Measurements from ENCODE around the gene TTLL11. TPM values are rescaled to one million over a fixed set of nuclear protein-coding genes. Genes with fewer than 3 reads are reported as not detected.

Gene TTLL11
- total and polyA plus RNA-seq, 2 experiments from 2014 or later = 0.57 to 1.4 TPM

DNA sequence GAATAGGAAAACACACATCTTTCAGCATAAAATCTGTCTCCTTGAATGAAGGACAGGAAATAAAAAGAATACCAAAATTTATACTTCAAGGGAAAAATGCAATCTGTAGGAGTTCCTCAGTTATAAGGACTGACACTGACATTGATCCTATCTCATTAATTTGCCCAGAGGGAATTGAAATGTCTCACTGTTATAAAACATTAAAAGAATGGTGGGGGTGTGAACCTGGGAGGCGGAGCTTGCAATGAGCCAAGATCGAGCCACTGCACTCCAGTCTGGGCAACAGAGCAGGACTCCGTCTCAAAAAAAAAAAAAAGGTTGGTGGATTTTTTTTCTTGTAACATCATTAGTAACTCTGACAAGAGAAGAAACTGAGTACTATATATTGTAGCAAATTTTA, 60.8 kb downstream of the TTLL11 start:
- H3K4me3 Mint-ChIP-seq = no peak overlapping the region
- no peak overlapping the region for H3K27ac Mint-ChIP-seq
- no peak overlapping the region for H3K4me3 ChIP-seq

More for the DNA sequence above, 60.8 kb downstream of the TTLL11 start:
- Histone ChIP-seq H3K4me2 (no peak overlapping the region), H4K20me1 (replicated peaks; ENCODE audit: insufficient read depth) (no peaks in the 10 kb centered on the region), H3K36me3 (ENCODE audit: insufficient read depth) (no peaks in the 10 kb centered on the region), H3K27ac (ENCODE audit: low read depth) (no peak overlapping the region), H3K79me2 (replicated peaks; ENCODE audit: insufficient read depth) (no peaks in the 10 kb centered on the region), H3K4me1 (ENCODE audit: insufficient read depth) (peaks cover 6% of the 10 kb centered on the region; the same call in 1 of the 2 replicates), H3F3A (replicated peaks; ENCODE audit: low read depth) (no peaks in the 10 kb centered on the region), H2AFZ (no peak overlapping the region), H3K9me2 (ENCODE audit: insufficient read depth) (no peaks in the 10 kb centered on the region), H3K27me3 (ENCODE audit: insufficient read depth) (no peaks in the 10 kb centered on the region)
- H3K36me3 Mint-ChIP-seq (ENCODE audit: low read depth) = no peaks in the 10 kb centered on the region
- no peaks in the 10 kb centered on the region for H3K9me3 Mint-ChIP-seq
- ATAC-seq = no peak
- TF ChIP-seq, protein P1, sequence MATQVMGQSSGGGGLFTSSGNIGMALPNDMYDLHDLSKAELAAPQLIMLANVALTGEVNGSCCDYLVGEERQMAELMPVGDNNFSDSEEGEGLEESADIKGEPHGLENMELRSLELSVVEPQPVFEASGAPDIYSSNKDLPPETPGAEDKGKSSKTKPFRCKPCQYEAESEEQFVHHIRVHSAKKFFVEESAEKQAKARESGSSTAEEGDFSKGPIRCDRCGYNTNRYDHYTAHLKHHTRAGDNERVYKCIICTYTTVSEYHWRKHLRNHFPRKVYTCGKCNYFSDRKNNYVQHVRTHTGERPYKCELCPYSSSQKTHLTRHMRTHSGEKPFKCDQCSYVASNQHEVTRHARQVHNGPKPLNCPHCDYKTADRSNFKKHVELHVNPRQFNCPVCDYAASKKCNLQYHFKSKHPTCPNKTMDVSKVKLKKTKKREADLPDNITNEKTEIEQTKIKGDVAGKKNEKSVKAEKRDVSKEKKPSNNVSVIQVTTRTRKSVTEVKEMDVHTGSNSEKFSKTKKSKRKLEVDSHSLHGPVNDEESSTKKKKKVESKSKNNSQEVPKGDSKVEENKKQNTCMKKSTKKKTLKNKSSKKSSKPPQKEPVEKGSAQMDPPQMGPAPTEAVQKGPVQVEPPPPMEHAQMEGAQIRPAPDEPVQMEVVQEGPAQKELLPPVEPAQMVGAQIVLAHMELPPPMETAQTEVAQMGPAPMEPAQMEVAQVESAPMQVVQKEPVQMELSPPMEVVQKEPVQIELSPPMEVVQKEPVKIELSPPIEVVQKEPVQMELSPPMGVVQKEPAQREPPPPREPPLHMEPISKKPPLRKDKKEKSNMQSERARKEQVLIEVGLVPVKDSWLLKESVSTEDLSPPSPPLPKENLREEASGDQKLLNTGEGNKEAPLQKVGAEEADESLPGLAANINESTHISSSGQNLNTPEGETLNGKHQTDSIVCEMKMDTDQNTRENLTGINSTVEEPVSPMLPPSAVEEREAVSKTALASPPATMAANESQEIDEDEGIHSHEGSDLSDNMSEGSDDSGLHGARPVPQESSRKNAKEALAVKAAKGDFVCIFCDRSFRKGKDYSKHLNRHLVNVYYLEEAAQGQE (IDR thresholded peaks at IDR 0.05; ENCODE audit: unreplicated experiment) = no peak
- TF ChIP-seq, protein P2, sequence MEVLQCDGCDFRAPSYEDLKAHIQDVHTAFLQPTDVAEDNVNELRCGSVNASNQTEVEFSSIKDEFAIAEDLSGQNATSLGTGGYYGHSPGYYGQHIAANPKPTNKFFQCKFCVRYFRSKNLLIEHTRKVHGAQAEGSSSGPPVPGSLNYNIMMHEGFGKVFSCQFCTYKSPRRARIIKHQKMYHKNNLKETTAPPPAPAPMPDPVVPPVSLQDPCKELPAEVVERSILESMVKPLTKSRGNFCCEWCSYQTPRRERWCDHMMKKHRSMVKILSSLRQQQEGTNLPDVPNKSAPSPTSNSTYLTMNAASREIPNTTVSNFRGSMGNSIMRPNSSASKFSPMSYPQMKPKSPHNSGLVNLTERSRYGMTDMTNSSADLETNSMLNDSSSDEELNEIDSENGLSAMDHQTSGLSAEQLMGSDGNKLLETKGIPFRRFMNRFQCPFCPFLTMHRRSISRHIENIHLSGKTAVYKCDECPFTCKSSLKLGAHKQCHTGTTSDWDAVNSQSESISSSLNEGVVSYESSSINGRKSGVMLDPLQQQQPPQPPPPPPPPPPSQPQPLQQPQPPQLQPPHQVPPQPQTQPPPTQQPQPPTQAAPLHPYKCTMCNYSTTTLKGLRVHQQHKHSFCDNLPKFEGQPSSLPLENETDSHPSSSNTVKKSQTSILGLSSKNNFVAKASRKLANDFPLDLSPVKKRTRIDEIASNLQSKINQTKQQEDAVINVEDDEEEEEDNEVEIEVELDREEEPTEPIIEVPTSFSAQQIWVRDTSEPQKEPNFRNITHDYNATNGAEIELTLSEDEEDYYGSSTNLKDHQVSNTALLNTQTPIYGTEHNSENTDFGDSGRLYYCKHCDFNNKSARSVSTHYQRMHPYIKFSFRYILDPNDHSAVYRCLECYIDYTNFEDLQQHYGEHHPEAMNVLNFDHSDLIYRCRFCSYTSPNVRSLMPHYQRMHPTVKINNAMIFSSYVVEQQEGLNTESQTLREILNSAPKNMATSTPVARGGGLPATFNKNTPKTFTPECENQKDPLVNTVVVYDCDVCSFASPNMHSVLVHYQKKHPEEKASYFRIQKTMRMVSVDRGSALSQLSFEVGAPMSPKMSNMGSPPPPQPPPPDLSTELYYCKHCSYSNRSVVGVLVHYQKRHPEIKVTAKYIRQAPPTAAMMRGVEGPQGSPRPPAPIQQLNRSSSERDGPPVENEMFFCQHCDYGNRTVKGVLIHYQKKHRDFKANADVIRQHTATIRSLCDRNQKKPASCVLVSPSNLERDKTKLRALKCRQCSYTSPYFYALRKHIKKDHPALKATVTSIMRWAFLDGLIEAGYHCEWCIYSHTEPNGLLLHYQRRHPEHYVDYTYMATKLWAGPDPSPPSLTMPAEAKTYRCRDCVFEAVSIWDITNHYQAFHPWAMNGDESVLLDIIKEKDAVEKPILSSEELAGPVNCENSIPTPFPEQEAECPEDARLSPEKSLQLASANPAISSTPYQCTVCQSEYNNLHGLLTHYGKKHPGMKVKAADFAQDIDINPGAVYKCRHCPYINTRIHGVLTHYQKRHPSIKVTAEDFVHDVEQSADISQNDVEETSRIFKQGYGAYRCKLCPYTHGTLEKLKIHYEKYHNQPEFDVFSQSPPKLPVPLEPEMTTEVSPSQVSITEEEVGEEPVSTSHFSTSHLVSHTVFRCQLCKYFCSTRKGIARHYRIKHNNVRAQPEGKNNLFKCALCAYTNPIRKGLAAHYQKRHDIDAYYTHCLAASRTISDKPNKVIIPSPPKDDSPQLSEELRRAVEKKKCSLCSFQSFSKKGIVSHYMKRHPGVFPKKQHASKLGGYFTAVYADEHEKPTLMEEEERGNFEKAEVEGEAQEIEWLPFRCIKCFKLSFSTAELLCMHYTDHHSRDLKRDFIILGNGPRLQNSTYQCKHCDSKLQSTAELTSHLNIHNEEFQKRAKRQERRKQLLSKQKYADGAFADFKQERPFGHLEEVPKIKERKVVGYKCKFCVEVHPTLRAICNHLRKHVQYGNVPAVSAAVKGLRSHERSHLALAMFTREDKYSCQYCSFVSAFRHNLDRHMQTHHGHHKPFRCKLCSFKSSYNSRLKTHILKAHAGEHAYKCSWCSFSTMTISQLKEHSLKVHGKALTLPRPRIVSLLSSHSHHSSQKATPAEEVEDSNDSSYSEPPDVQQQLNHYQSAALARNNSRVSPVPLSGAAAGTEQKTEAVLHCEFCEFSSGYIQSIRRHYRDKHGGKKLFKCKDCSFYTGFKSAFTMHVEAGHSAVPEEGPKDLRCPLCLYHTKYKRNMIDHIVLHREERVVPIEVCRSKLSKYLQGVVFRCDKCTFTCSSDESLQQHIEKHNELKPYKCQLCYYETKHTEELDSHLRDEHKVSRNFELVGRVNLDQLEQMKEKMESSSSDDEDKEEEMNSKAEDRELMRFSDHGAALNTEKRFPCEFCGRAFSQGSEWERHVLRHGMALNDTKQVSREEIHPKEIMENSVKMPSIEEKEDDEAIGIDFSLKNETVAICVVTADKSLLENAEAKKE (CRISPR knock-in tag; IDR thresholded peaks at IDR 0.05) = no peak
- no peak for TF ChIP-seq JUNB (IDR thresholded peaks at IDR 0.05; ENCODE audit: unreplicated experiment)
- TF ChIP-seq NANOG (IDR thresholded peaks at IDR 0.05; ENCODE audit: borderline replicate concordance) = no peak
- TF ChIP-seq, protein P3, sequence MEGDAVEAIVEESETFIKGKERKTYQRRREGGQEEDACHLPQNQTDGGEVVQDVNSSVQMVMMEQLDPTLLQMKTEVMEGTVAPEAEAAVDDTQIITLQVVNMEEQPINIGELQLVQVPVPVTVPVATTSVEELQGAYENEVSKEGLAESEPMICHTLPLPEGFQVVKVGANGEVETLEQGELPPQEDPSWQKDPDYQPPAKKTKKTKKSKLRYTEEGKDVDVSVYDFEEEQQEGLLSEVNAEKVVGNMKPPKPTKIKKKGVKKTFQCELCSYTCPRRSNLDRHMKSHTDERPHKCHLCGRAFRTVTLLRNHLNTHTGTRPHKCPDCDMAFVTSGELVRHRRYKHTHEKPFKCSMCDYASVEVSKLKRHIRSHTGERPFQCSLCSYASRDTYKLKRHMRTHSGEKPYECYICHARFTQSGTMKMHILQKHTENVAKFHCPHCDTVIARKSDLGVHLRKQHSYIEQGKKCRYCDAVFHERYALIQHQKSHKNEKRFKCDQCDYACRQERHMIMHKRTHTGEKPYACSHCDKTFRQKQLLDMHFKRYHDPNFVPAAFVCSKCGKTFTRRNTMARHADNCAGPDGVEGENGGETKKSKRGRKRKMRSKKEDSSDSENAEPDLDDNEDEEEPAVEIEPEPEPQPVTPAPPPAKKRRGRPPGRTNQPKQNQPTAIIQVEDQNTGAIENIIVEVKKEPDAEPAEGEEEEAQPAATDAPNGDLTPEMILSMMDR (conservative IDR thresholded peaks at IDR 0.05; ENCODE audit: low read depth in 2 of 2) = no peak
- peaks cover 28% of the 10 kb centered on the region for H3K4me1 Mint-ChIP-seq
- peaks cover 10% of the 10 kb centered on the region for H3K27me3 Mint-ChIP-seq (ENCODE audit: insufficient read depth, low read depth, poor library complexity)
- no peak for DNase-seq (ENCODE audit: low spot score)
